ENCODE results near the gene RAB11FIP5. TPM values are rescaled to one million over a fixed set of nuclear protein-coding genes. Genes with fewer than 3 reads are reported as not detected.

Gene RAB11FIP5
- total and polyA plus RNA-seq, 10 of the 15 experiments (the other 5 are each of a cell fraction or from before 2014, with no cell fraction given), result 0.03 to 0.20 (median 0.06) TPM; not detected in 6

DNA sequence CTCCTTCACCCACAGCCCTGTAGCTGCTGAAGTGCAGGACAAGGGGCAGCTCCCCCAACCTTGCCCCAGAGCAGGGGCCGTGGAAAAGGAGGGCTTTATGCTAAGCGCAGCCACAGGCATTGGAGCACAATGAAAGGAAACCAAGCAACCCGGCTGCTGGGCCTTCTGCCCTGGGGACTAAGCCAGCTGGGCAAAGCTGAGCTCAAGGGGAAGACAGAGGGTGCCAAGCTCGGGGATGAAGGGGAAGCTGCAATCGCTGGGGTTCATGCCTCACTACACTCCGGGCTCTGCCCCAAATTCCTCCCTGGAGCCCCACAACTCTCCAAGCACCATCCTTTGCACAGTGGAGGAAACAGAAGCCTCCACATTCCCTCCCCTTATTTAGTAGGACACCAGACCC lies 53.6 kb downstream of the RAB11FIP5 start:
- H3K27ac ChIP-seq (ENCODE audit: control insufficient read depth, insufficient read depth), result no peak overlapping the region
- H3K27me3 ChIP-seq (replicated peaks in 1 of 2; ENCODE audit: control insufficient read depth in 2 of 2, insufficient read depth in 2 of 2, low read length in 1 of 2), result no peaks in the 10 kb centered on the region
- H2AFZ ChIP-seq (ENCODE audit: control insufficient read depth, low read depth, low read length), result no peak overlapping the region
- H3K36me3 ChIP-seq (ENCODE audit: control insufficient read depth in 2 of 2, insufficient read depth in 2 of 2, low read length in 1 of 2), result no peaks in the 10 kb centered on the region
- CTCF ChIA-PET, result interaction anchor here (1.1 kb wide), 1 partner anchor 119 kb away, joined by 4 read pairs; no protein-coding TSS in a partner anchor
- no peak overlapping the region for H3K4me3 ChIP-seq
- H3K4me2 ChIP-seq (ENCODE audit: control insufficient read depth, insufficient read depth), result no peak overlapping the region
- BruUV-seq (replicated peaks), result no TSS peak
- FAIRE-seq, result no peak
- WGBS (ENCODE audit: insufficient coverage, insufficient replicate concordance, low lambda C conversion rate, missing lambda C conversion rate), result 23% methylated on average over 6 of the region's 6 CpGs
- intact Hi-C loops (cut with micrococcal nuclease; ENCODE audit: unreplicated experiment) (no loop called here), in situ Hi-C loops (cut with MboI) (no loop called here)
- no peaks in the 10 kb centered on the region for H3K4me1 ChIP-seq (ENCODE audit: control insufficient read depth, insufficient read depth, low read length)
- H3K9me3 ChIP-seq (replicated peaks; ENCODE audit: control insufficient read depth, insufficient read depth, low read length), result no peaks in the 10 kb centered on the region; the same call in 2 of the 3 replicates
- no peak overlapping the region for H3K9ac ChIP-seq (ENCODE audit: control insufficient read depth, insufficient read depth, low read length)
- no peak for DNase-seq (ENCODE audit: low read depth, low spot score)
- H3K79me2 ChIP-seq (ENCODE audit: control insufficient read depth, insufficient read depth, low read length), result no peaks in the 10 kb centered on the region
- TF ChIP-seq CREB1 (IDR thresholded peaks at IDR 0.05; ENCODE audit: low read depth) (no peak), SMARCA5 (IDR thresholded peaks at IDR 0.05) (no peak), SUPT20H (IDR thresholded peaks at IDR 0.05; ENCODE audit: borderline replicate concordance, control insufficient read depth, low read depth, low read length) (no peak), CBX5 (IDR thresholded peaks at IDR 0.05; ENCODE audit: low read depth) (no peak), GABPA (IDR thresholded peaks at IDR 0.05; ENCODE audit: low read depth) (no peak), CHD1 (IDR thresholded peaks at IDR 0.05; ENCODE audit: low read depth, low read length) (no peak), ESRRA (IDR thresholded peaks at IDR 0.05; ENCODE audit: low read length) (no peak), BHLHE40 (IDR thresholded peaks at IDR 0.05; ENCODE audit: borderline replicate concordance in 1 of 2, low read depth in 2 of 2, low read length in 1 of 2) (no peak), STAT1 (conservative IDR thresholded peaks at IDR 0.05) (no peak), CEBPB (IDR thresholded peaks at IDR 0.05; ENCODE audit: borderline replicate concordance in 1 of 2, low read depth in 2 of 2, low read length in 2 of 2) (no peak), NFIC (IDR thresholded peaks at IDR 0.05; ENCODE audit: low read depth, low read length) (no peak), MYC (IDR thresholded peaks at IDR 0.05; ENCODE audit: insufficient read depth, insufficient read length, insufficient replicate concordance, low read length, severe bottlenecking) (no peak), IKZF2 (IDR thresholded peaks at IDR 0.05) (no peak), GATAD2B (conservative IDR thresholded peaks at IDR 0.05; ENCODE audit: low read depth) (no peak)
- RAD21 ChIA-PET (ENCODE audit: unreplicated experiment), result no interaction called here
- H4K20me1 ChIP-seq (ENCODE audit: control insufficient read depth, insufficient read depth), result no peaks in the 10 kb centered on the region
- SMC1A ChIA-PET (ENCODE audit: uncharacterized antibody, unreplicated experiment), result no interaction called here
- ATAC-seq, result no peak
- POLR2A ChIA-PET, result no interaction called here
